ENCODE data around the gene FLNB.

The FLNB gene

GRCh38 chr3:58135712-58136543 is 127.7 kb downstream of the FLNB start:
- no peak for DNase-seq (ENCODE audit: low read depth)

GRCh38 chr3:58137306-58137705 is 129.1 kb downstream of the FLNB start:
- DNase-seq (ENCODE audit: low read depth), result no peak

- DNase-seq (ENCODE audit: low read depth), result no peak
Observed at GRCh38 chr3:58141766-58142345, 133.6 kb downstream of the FLNB start.

- no peak for DNase-seq (ENCODE audit: low read depth)
Observed at GRCh38 chr3:58143417-58144055, 135.3 kb downstream of the FLNB start.

- DNase-seq (ENCODE audit: low read depth), result no peak
Observed at GRCh38 chr3:58144478-58145325, 136.5 kb downstream of the FLNB start.

GRCh38 chr3:58148049-58148448 is 139.8 kb downstream of the FLNB start:
- no peak for DNase-seq (ENCODE audit: low read depth)

GRCh38 chr3:58150130-58150809 is 142.0 kb downstream of the FLNB start:
- DNase-seq (ENCODE audit: low read depth), result no peak

GRCh38 chr3:58150810-58151199 is 142.6 kb downstream of the FLNB start:
- DNase-seq (ENCODE audit: low read depth), result no peak

GRCh38 chr3:58151637-58152036 is 143.4 kb downstream of the FLNB start:
- no peak for DNase-seq (ENCODE audit: low read depth)

GRCh38 chr3:58152225-58153015 is 144.2 kb downstream of the FLNB start:
- DNase-seq (ENCODE audit: low read depth), result no peak

- no peak for DNase-seq (ENCODE audit: low read depth)
Observed at GRCh38 chr3:58153371-58153770, 145.1 kb downstream of the FLNB start.

GRCh38 chr3:58154626-58155449 is 146.6 kb downstream of the FLNB start:
- DNase-seq (ENCODE audit: low read depth), result no peak

GRCh38 chr3:58155838-58156237 is 147.6 kb downstream of the FLNB start:
- no peak for DNase-seq (ENCODE audit: low read depth)

GRCh38 chr3:58157700-58158099 is 149.5 kb downstream of the FLNB start:
- no peak for DNase-seq (ENCODE audit: low read depth)

GRCh38 chr3:58158442-58159153 is 150.4 kb downstream of the FLNB start:
- DNase-seq (ENCODE audit: low read depth), result no peak

- no peak for DNase-seq (ENCODE audit: low read depth)
Observed at GRCh38 chr3:58160399-58160798, 152.2 kb downstream of the FLNB start.

GRCh38 chr3:58161435-58162398 is 153.5 kb downstream of the FLNB start:
- DNase-seq (ENCODE audit: low read depth), result no peak

GRCh38 chr3:58163234-58163633 is 155.0 kb downstream of the FLNB start:
- no peak for DNase-seq (ENCODE audit: low read depth)

Measured in activated gamma-delta T cell treated with anti-CD3 and anti-CD28 coated beads, Interleukin-2, amount 50 U/mL, for 16 hours (primary cell).